Osteoblast (primary cell): ENCODE results near the gene GRIK4. TPM values are rescaled to one million over a fixed set of nuclear protein-coding genes. Genes with fewer than 3 reads are reported as not detected.
"Not testable (repeated sequence)": the region's sequence is repeated elsewhere in the genome, so short reads cannot be mapped to it uniquely, and the experiment has no call there.

Experiments used
- DNase-seq: peaks from one replicate; pipeline ENCODE4 v3.0.0; 2011; ENCODE audit warnings: low spot score, mixed read lengths; ENCODE audit not compliant: insufficient read length; ENCODE audit errors: missing footprints
- H2AFZ ChIP-seq: 2 replicates; pipeline ENCODE4 v1.6.0; 2011; ENCODE audit warnings: mild to moderate bottlenecking, low read length
- H3K27ac ChIP-seq: 2 replicates; pipeline ENCODE4 v1.5.1; 2011; ENCODE audit warnings: mild to moderate bottlenecking, low read depth, low read length, moderate library complexity
- H3K27me3 ChIP-seq: 2 replicates; pipeline ENCODE4 v1.6.0; 2012; ENCODE audit warnings: mild to moderate bottlenecking, control low read depth, inconsistent platforms, low read length, moderate library complexity; ENCODE audit not compliant: insufficient read depth
- H3K36me3 ChIP-seq: 2 replicates; pipeline ENCODE4 v1.5.1; 2011; ENCODE audit warnings: mild to moderate bottlenecking, low read length, control low read depth, moderate library complexity; ENCODE audit not compliant: insufficient read depth
- H3K4me1 ChIP-seq: 2 replicates; pipeline ENCODE4 v1.5.1; 2011; ENCODE audit warnings: mild to moderate bottlenecking, low read length, control low read depth, moderate library complexity; ENCODE audit not compliant: insufficient read depth
- H3K4me2 ChIP-seq: 2 replicates; pipeline ENCODE4 v1.6.0; 2011; ENCODE audit warnings: mild to moderate bottlenecking, low read length; ENCODE audit not compliant: insufficient read depth
- H3K4me3 ChIP-seq: fragments of 200-600 bp; sonication (generic); 3 replicates; pipeline ENCODE4 v1.5.1; 2012; ENCODE audit warnings: mild to moderate bottlenecking, low read length, inconsistent platforms; ENCODE audit not compliant: insufficient read depth
- H3K79me2 ChIP-seq: 2 replicates; pipeline ENCODE4 v1.6.0; 2012; ENCODE audit warnings: mild to moderate bottlenecking, low read length, control low read depth, inconsistent platforms; ENCODE audit not compliant: insufficient read depth
- H3K9me3 ChIP-seq: 2 replicates; pipeline ENCODE4 v1.5.1; 2011; ENCODE audit warnings: low read depth, low read length, control low read depth
- H4K20me1 ChIP-seq: 2 replicates; pipeline ENCODE4 v1.6.0; 2012; ENCODE audit warnings: mild to moderate bottlenecking, low read length, control low read depth; ENCODE audit not compliant: insufficient read depth
- CTCF ChIP-seq: IDR thresholded peaks from 2 replicates; pipeline ENCODE4 v1.5.1; 2011; ENCODE audit warnings: mild to moderate bottlenecking, low read depth, low read length, moderate library complexity; ENCODE audit errors: extremely low read depth
- total RNA-seq: library from RNA; depleted of rRNA; stranded (reverse); fragments of >200 nt; gene quantifications from 2 replicates; pipeline ENCODE4 v1.2.3, GENCODE V29; 2012

Gene GRIK4
- total RNA-seq, 1 donor = under 0.01 TPM

GRCh38 chr11:121031167-121031566 lies 519.6 kb downstream of the GRIK4 start:
- no peaks in the 10 kb centered on the region for H3K9me3 ChIP-seq
- H4K20me1 ChIP-seq = peaks cover 32% of the 10 kb centered on the region
- no peaks in the 10 kb centered on the region for H3K27me3 ChIP-seq
- H3K27ac ChIP-seq = no peak overlapping the region
- H3K79me2 ChIP-seq = peaks cover 76% of the 10 kb centered on the region
- H2AFZ ChIP-seq = no peak overlapping the region
- H3K36me3 ChIP-seq = no peaks in the 10 kb centered on the region
- no peak overlapping the region for H3K4me2 ChIP-seq
- no peak for DNase-seq
- TF ChIP-seq CTCF = no peak
- no peak overlapping the region for H3K4me3 ChIP-seq
- H3K4me1 ChIP-seq = no peaks in the 10 kb centered on the region

- peaks cover 31% of the 10 kb centered on the region for H4K20me1 ChIP-seq
- not testable (repeated sequence) for H2AFZ ChIP-seq, DNase-seq, H3K9me3 ChIP-seq, H3K4me2 ChIP-seq, H3K36me3 ChIP-seq, H3K4me1 ChIP-seq, H3K4me3 ChIP-seq, H3K27ac ChIP-seq, H3K27me3 ChIP-seq
- H3K79me2 ChIP-seq = peaks cover 76% of the 10 kb centered on the region
Observed at GRCh38 chr11:121031648-121032047, 520.1 kb downstream of the GRIK4 start.

GRCh38 chr11:121032546-121032945 lies 521.0 kb downstream of the GRIK4 start:
- Histone ChIP-seq H3K27me3 (no peaks in the 10 kb centered on the region), H3K4me2 (no peak overlapping the region), H3K79me2 (peaks cover 72% of the 10 kb centered on the region), H4K20me1 (peaks cover 30% of the 10 kb centered on the region), H3K9me3 (no peaks in the 10 kb centered on the region), H3K36me3 (no peaks in the 10 kb centered on the region), H2AFZ (no peak overlapping the region), H3K27ac (no peak overlapping the region), H3K4me1 (no peaks in the 10 kb centered on the region), H3K4me3 (no peak overlapping the region)
- DNase-seq = no peak
- TF ChIP-seq CTCF = no peak

- H3K4me3 ChIP-seq = no peak overlapping the region
Observed at GRCh38 chr11:121033635-121034034, 522.1 kb downstream of the GRIK4 start.

More at GRCh38 chr11:121033635-121034034, 522.1 kb downstream of the GRIK4 start:
- Histone ChIP-seq H3K79me2 (peaks cover 63% of the 10 kb centered on the region), H3K4me2 (no peak overlapping the region), H3K9me3 (no peaks in the 10 kb centered on the region), H3K4me1 (no peaks in the 10 kb centered on the region), H3K36me3 (no peaks in the 10 kb centered on the region), H3K27ac (no peak overlapping the region), H3K27me3 (no peaks in the 10 kb centered on the region), H4K20me1 (peaks cover 27% of the 10 kb centered on the region), H2AFZ (no peak overlapping the region)
- no peak for TF ChIP-seq CTCF
- DNase-seq = no peak
